Right renal cortex interstitium (tissue), 3 donors: ENCODE results near the gene PCDHGB2. TPM values are rescaled to one million over a fixed set of nuclear protein-coding genes. Genes with fewer than 3 reads are reported as not detected.
"Not testable (repeated sequence)": the region's sequence is repeated elsewhere in the genome, so short reads cannot be mapped to it uniquely, and the experiment has no call there.

Source experiments
- DNase-seq, 3 donors: peaks; one replicate each; pipeline ENCODE4 v3.0.0-alpha.2; 2013; ENCODE audit warnings: low read depth in 3 of 3, low spot score in 2 of 3
- polyA plus RNA-seq, 3 donors: library from polyadenylated mRNA; unstranded; fragments of 120-200 nt; gene quantifications; one replicate each; pipeline ENCODE4 v1.2.1, GENCODE V29; 2013; ENCODE audit not compliant: insufficient read length in 3 of 3

PCDHGB2 gene
- polyA plus RNA-seq, 3 donors = 3.2 to 3.9 (median 3.9) TPM

GRCh38 chr5:141349917-141350619 lies 9.7 kb upstream of the PCDHGB2 start, which contains the start of gene PCDHGB1:
TSS of gene PCDHGB1 (plus strand) at chr5:141350099. CDS start at chr5:141350261, 162 bp downstream.
- no peak for DNase-seq

GRCh38 chr5:141351591-141351990 lies 8.2 kb upstream of the PCDHGB2 start:
- DNase-seq = no peak

- no peak for DNase-seq
Observed at GRCh38 chr5:141354900-141355469, 4.8 kb upstream of the PCDHGB2 start, which contains the start of gene PCDHGA4. TSS of gene PCDHGA4 (plus strand) at chr5:141355021. CDS start at chr5:141355108, 87 bp downstream.

GRCh38 chr5:141355641-141356040 lies 4.2 kb upstream of the PCDHGB2 start:
- no peak for DNase-seq

GRCh38 chr5:141356133-141356532 lies 3.7 kb upstream of the PCDHGB2 start:
- no peak for DNase-seq

- no peak for DNase-seq
Observed at GRCh38 chr5:141356950-141357349, 2.8 kb upstream of the PCDHGB2 start.

- no peak for DNase-seq
Observed at GRCh38 chr5:141360685-141361084, 891 bp downstream of the PCDHGB2 start.

GRCh38 chr5:141362719-141363118 lies 2.9 kb downstream of the PCDHGB2 start:
- DNase-seq = no peak

GRCh38 chr5:141363952-141364660 lies 4.3 kb downstream of the PCDHGB2 start, which contains the start of gene PCDHGA5:
TSS of gene PCDHGA5 (plus strand) at chr5:141364162. CDS start at chr5:141364331, 169 bp downstream.
- no peak for DNase-seq

- no peak for DNase-seq
Observed at GRCh38 chr5:141366016-141366896, 6.5 kb downstream of the PCDHGB2 start.

GRCh38 chr5:141369994-141370848 lies 10.4 kb downstream of the PCDHGB2 start, which contains the start of gene PCDHGB3:
TSS of gene PCDHGB3 (plus strand) at chr5:141370242. CDS start at chr5:141370395, 153 bp downstream.
- no peak for DNase-seq

GRCh38 chr5:141371572-141372475 lies 12.0 kb downstream of the PCDHGB2 start:
- no peak for DNase-seq

- no peak for DNase-seq
Observed at GRCh38 chr5:141373673-141374317, 14.0 kb downstream of the PCDHGB2 start, which contains the start of gene PCDHGA6. TSS of gene PCDHGA6 (plus strand) at chr5:141373891. CDS start at chr5:141374084, 193 bp downstream.

GRCh38 chr5:141374627-141375026 lies 14.8 kb downstream of the PCDHGB2 start:
- DNase-seq = no peak

GRCh38 chr5:141375444-141376155 lies 15.8 kb downstream of the PCDHGB2 start:
- DNase-seq = not testable (repeated sequence)

- no peak for DNase-seq
Observed at GRCh38 chr5:141382469-141383294, 22.9 kb downstream of the PCDHGB2 start, which contains the start of gene PCDHGA7. TSS of gene PCDHGA7 (plus strand) at chr5:141382742. CDS start at chr5:141382900, 158 bp downstream.
